ENCODE results near the gene LRP1B.

The LRP1B gene

DNA sequence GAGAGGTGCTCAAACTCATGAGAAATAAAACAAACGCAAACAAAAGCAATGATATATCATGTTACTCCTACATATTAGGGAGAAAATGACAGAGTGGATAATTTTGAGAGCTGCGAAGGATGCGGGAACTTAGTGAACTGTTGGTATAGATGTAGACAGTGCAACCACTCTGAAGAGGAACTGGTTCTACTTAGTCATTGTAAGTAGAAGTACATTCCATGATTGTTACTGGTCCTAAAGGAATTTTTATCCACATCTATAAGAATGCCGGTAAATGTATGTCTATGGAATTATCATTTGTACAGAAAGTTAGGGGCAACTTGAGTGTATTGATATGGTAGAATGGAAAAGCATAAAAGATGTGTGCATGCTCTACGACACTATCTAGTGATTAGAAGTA lies 1238.4 kb downstream of the LRP1B start:
- ATAC-seq (replicated peaks) (no peak), DNase-seq (no peak)
- Mint-ChIP-seq H3K36me3 (no peaks in the 10 kb centered on the region), H3K4me3 (no peak overlapping the region), H3K27ac (no peak overlapping the region), H3K4me1 (no peaks in the 10 kb centered on the region), H3K9me3 (peaks cover 3 to 5% of the 10 kb centered on the region in 2 donors), H3K27me3 (no peaks in the 10 kb centered on the region)

GRCh38 chr2:140891614-140892212 lies 1239.1 kb downstream of the LRP1B start:
- Mint-ChIP-seq H3K9me3 (peaks cover 0 to 5% of the 10 kb centered on the region in 2 donors), H3K36me3 (no peaks in the 10 kb centered on the region), H3K27ac (no peak overlapping the region), H3K4me1 (no peaks in the 10 kb centered on the region), H3K27me3 (no peaks in the 10 kb centered on the region), H3K4me3 (no peak overlapping the region)
- DNase-seq: no peak
- ATAC-seq (replicated peaks): peak in 1 of 2 donors; percentile 44

- DNase-seq (no peak), ATAC-seq (replicated peaks) (no peak)
- Mint-ChIP-seq H3K36me3 (no peaks in the 10 kb centered on the region), H3K4me1 (no peaks in the 10 kb centered on the region), H3K9me3 (no peaks in the 10 kb centered on the region), H3K27ac (no peak overlapping the region), H3K27me3 (no peaks in the 10 kb centered on the region), H3K4me3 (no peak overlapping the region)
Observed at GRCh38 chr2:140882671-140883620, 1247.9 kb downstream of the LRP1B start.

GRCh38 chr2:140880573-140880972 lies 1250.2 kb downstream of the LRP1B start:
- no peak for ATAC-seq (replicated peaks)
- no peaks in the 10 kb centered on the region for H3K27me3 Mint-ChIP-seq
- H3K4me1 Mint-ChIP-seq: no peaks in the 10 kb centered on the region
- H3K9me3 Mint-ChIP-seq: peaks cover 1 to 5% of the 10 kb centered on the region in 2 donors
- no peak overlapping the region for H3K4me3 Mint-ChIP-seq
- H3K36me3 Mint-ChIP-seq: no peaks in the 10 kb centered on the region
- DNase-seq: no peak
- H3K27ac Mint-ChIP-seq: no peak overlapping the region

- no peaks in the 10 kb centered on the region for H3K4me1 Mint-ChIP-seq
- ATAC-seq (replicated peaks): no peak
- no peak overlapping the region for H3K4me3 Mint-ChIP-seq
- DNase-seq: no peak
- peaks cover 1 to 5% of the 10 kb centered on the region in 2 donors for H3K9me3 Mint-ChIP-seq
- H3K36me3 Mint-ChIP-seq: no peaks in the 10 kb centered on the region
- H3K27ac Mint-ChIP-seq: no peak overlapping the region
- no peaks in the 10 kb centered on the region for H3K27me3 Mint-ChIP-seq
Observed at GRCh38 chr2:140876015-140876414, 1254.8 kb downstream of the LRP1B start.

GRCh38 chr2:140873915-140874531 lies 1256.8 kb downstream of the LRP1B start:
- no peaks in the 10 kb centered on the region for H3K27me3 Mint-ChIP-seq
- peaks cover 2 to 10% of the 10 kb centered on the region in 2 donors for H3K9me3 Mint-ChIP-seq
- no peak overlapping the region for H3K27ac Mint-ChIP-seq
- H3K4me1 Mint-ChIP-seq: no peaks in the 10 kb centered on the region
- DNase-seq: no peak
- H3K36me3 Mint-ChIP-seq: no peaks in the 10 kb centered on the region
- H3K4me3 Mint-ChIP-seq: no peak overlapping the region
- ATAC-seq (replicated peaks): no peak

DNA sequence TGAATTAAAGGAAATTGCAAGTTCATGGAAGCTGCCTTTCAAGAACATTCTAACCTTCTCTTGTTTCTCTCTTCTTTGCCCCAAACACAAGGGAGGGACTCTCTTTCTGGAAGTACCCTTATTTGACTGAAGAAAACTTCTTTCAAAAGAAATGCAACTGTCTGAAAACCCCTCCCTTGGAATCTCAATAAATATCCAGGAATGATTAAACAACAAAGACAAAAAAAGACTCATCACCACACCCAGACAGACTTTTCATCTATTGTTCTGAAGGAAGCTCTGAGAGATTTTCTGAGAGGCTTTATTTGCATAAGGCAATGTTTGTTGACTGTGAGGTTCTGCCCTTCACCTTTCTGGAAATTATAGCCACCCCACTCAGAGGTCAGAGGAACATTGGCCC lies 1260.9 kb downstream of the LRP1B start:
- H3K36me3 Mint-ChIP-seq: no peaks in the 10 kb centered on the region
- DNase-seq: no peak
- H3K9me3 Mint-ChIP-seq: peaks cover 5 to 6% of the 10 kb centered on the region in 2 donors
- H3K27me3 Mint-ChIP-seq: no peaks in the 10 kb centered on the region
- no peak for ATAC-seq (replicated peaks)
- H3K27ac Mint-ChIP-seq: no peak overlapping the region
- H3K4me3 Mint-ChIP-seq: no peak overlapping the region
- H3K4me1 Mint-ChIP-seq: no peaks in the 10 kb centered on the region

GRCh38 chr2:140869107-140869506 lies 1261.7 kb downstream of the LRP1B start:
- no peaks in the 10 kb centered on the region for H3K4me1 Mint-ChIP-seq
- no peak overlapping the region for H3K4me3 Mint-ChIP-seq
- no peaks in the 10 kb centered on the region for H3K27me3 Mint-ChIP-seq
- no peaks in the 10 kb centered on the region for H3K36me3 Mint-ChIP-seq
- ATAC-seq (replicated peaks) (no peak), DNase-seq (no peak)
- peaks cover 5 to 6% of the 10 kb centered on the region in 2 donors for H3K9me3 Mint-ChIP-seq
- no peak overlapping the region for H3K27ac Mint-ChIP-seq

DNA sequence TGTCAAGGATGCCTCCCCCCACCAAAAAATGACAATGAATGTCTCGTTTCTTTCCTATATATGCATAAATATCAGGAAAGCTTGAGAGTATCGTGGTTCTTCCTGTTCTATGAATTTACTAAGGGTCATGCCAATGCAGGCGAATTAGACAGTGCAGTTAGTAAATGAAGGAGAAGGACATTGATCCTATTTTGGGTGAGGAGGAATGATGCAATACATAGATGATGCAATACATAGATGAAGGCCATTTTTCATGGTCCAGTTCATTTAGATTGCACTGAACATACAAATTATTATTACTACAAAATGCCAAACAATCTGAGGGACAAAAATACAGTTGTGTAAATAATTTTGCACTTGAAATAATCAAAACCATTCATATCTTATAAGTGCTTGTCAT lies 1265.0 kb downstream of the LRP1B start:
- Mint-ChIP-seq H3K27ac (no peak overlapping the region), H3K27me3 (no peaks in the 10 kb centered on the region), H3K4me1 (no peaks in the 10 kb centered on the region), H3K4me3 (no peak overlapping the region), H3K36me3 (no peaks in the 10 kb centered on the region), H3K9me3 (peaks cover 5 to 6% of the 10 kb centered on the region in 2 donors)
- DNase-seq (no peak), ATAC-seq (replicated peaks) (no peak)

DNA sequence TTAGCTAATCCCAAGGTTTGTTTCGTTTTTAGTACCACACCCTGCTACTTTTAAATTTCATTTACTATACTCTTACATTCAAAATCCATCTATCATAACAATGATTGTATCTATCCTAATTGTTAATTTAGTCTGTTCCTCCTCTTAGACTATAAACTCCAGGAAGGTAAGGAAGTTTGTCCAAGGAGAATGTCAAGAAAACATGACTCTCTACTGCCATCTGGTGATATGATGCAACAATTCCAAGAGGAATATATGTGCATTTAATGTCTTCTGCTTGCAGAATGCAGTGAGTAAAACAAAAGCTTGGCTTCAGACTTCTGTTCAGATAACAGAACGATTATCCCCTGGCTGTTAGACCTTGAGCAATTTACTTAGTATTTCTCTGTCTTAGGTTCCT lies 1267.1 kb downstream of the LRP1B start:
- Mint-ChIP-seq H3K36me3 (no peaks in the 10 kb centered on the region), H3K9me3 (peaks cover 0 to 5% of the 10 kb centered on the region in 2 donors), H3K27ac (no peak overlapping the region), H3K4me3 (no peak overlapping the region), H3K4me1 (no peaks in the 10 kb centered on the region), H3K27me3 (no peaks in the 10 kb centered on the region)
- no peak for DNase-seq
- peak in 1 of 2 donors; percentile 18 for ATAC-seq (replicated peaks)

- no peaks in the 10 kb centered on the region for H3K27me3 Mint-ChIP-seq
- no peak overlapping the region for H3K27ac Mint-ChIP-seq
- no peak overlapping the region for H3K4me3 Mint-ChIP-seq
- H3K4me1 Mint-ChIP-seq: no peaks in the 10 kb centered on the region
- peaks cover 0 to 5% of the 10 kb centered on the region in 2 donors for H3K9me3 Mint-ChIP-seq
- DNase-seq (no peak), ATAC-seq (replicated peaks) (no peak)
- H3K36me3 Mint-ChIP-seq: no peaks in the 10 kb centered on the region
Observed at GRCh38 chr2:140862181-140862580, 1268.6 kb downstream of the LRP1B start.

DNA sequence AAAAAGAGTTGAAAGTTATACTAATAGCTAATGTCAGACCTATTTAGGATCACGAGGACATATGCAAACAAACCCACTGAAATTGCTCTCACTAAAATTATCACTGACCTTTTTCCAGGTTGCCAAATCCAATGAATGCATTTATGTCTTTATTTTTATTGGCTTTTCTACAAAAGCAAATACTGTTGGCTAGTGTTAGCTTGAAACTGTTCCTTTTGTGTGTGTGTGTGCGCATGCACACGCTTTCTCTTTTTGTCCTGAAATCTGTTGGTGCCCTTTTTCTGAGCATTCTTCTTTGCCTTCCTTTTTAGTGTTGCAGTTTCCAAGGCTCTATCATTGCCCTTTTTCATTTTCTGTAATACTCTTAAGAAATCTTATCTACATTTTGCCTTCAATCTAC lies 1269.2 kb downstream of the LRP1B start:
- H3K27ac Mint-ChIP-seq: no peak overlapping the region
- no peaks in the 10 kb centered on the region for H3K27me3 Mint-ChIP-seq
- H3K36me3 Mint-ChIP-seq: no peaks in the 10 kb centered on the region
- H3K9me3 Mint-ChIP-seq: peaks cover 0 to 5% of the 10 kb centered on the region in 2 donors
- no peak overlapping the region for H3K4me3 Mint-ChIP-seq
- no peak for ATAC-seq (replicated peaks)
- H3K4me1 Mint-ChIP-seq: no peaks in the 10 kb centered on the region
- no peak for DNase-seq

DNA sequence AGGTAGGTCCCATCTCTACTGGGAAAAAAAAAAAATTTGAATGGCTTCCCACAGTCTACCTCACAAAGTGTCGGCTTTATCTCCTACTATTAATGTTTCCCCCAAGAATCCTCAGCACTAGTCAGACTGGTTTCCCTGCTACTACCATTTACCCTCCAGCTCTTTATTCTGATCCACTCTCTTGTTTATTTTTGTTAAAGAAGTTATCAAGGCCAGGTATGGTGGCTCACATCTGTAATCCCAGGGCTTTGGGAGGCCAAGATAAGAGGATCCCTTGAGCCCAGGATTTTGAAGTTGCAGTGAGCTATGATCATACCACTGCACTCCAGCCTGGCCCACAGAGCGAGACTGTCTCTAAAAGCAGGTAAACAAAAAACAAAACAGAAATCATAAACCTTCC lies 1275.3 kb downstream of the LRP1B start:
- ATAC-seq (replicated peaks) (no peak), DNase-seq (no peak)
- Mint-ChIP-seq H3K36me3 (no peaks in the 10 kb centered on the region), H3K9me3 (peaks cover 0 to 5% of the 10 kb centered on the region in 2 donors), H3K27me3 (no peaks in the 10 kb centered on the region), H3K27ac (no peak overlapping the region), H3K4me1 (no peaks in the 10 kb centered on the region), H3K4me3 (no peak overlapping the region)

- Mint-ChIP-seq H3K27me3 (no peaks in the 10 kb centered on the region), H3K4me1 (no peaks in the 10 kb centered on the region), H3K27ac (no peak overlapping the region), H3K4me3 (no peak overlapping the region), H3K36me3 (no peaks in the 10 kb centered on the region), H3K9me3 (no peaks in the 10 kb centered on the region)
- DNase-seq (no peak), ATAC-seq (replicated peaks) (no peak)
Observed at GRCh38 chr2:140851258-140851981, 1279.4 kb downstream of the LRP1B start.
